ENCODE measurements around the gene IGFBP1.
"Not testable (repeated sequence)": the region's sequence is repeated elsewhere in the genome, so short reads cannot be mapped to it uniquely, and the experiment has no call there.

Gene IGFBP1

DNA sequence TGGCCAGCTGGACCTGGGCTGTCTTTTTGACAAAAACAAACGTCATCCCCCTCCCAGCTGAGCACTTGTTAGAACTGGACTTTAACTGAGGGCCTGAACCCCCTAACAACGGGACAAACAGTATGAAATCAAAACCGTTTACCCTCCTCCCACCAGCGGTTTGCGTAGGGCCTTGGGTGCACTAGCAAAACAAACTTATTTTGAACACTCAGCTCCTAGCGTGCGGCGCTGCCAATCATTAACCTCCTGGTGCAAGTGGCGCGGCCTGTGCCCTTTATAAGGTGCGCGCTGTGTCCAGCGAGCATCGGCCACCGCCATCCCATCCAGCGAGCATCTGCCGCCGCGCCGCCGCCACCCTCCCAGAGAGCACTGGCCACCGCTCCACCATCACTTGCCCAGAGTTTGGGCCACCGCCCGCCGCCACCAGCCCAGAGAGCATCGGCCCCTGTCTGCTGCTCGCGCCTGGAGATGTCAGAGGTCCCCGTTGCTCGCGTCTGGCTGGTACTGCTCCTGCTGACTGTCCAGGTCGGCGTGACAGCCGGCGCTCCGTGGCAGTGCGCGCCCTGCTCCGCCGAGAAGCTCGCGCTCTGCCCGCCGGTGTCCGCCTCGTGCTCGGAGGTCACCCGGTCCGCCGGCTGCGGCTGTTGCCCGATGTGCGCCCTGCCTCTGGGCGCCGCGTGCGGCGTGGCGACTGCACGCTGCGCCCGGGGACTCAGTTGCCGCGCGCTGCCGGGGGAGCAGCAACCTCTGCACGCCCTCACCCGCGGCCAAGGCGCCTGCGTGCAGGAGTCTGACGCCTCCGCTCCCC, at the start of gene IGFBP1:
Gene IGFBP1, plus strand, starts transcription at position 304 of the 808 bp plus-strand sequence. Its CDS starts 165 bp downstream, at position 469.
- no peak for DNase-seq

DNA sequence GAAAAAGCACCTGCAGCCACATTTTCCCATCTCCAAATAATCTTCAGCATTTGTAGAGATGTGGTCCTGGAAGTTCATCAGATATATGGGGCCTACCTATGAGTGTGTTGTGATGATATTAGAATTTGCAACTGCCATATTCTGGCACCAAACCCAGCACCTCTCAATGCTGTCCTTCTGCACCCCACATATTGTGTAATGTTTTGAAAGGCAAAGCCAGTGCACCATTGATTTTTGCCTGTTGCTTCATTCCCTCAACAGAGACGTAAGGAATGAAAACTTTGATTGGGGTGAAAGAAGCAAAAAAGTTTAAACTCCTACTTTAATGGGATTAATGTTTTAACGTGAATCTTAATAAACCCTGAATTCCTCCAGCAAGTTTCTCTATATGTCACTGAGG, 49.4 kb upstream of the IGFBP1 start:
- DNase-seq: not testable (repeated sequence)

DNA sequence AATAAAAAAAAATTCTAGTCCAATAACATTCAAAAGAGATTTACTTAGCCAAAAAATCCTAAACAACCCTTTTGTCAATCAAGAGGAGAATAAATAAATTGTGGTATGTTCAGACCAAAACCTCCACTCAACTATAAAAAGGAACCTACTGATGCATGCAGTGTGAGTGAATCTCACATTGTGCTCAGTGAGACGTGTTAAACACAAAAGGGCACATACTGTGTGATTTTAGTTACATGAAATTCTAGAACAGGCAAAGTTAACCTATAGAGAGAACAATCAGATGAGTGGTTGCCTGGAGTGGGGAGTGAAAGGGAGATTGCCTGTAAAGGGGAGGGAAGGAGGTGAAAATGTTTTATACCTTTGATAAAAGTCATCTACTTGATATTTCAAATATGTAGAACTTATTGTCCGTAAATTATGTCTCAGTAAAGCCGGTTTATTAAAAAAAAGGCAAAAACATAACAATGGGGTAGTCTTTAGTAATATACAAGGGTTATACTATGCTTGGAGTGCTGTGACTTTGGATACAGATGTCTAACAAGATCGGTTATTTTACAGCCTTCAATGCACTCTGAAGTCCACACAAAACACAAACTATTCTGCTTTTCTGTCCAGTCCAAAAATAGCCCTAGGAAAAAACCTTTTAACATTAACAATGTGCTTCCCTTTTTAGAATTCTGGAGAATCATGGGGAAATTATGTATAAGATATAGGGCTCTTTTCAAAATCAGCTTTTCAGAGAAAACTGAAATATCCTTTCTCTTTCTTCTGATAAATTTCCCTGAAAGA, 46.2 kb upstream of the IGFBP1 start:
- DNase-seq: not testable (repeated sequence)

DNA sequence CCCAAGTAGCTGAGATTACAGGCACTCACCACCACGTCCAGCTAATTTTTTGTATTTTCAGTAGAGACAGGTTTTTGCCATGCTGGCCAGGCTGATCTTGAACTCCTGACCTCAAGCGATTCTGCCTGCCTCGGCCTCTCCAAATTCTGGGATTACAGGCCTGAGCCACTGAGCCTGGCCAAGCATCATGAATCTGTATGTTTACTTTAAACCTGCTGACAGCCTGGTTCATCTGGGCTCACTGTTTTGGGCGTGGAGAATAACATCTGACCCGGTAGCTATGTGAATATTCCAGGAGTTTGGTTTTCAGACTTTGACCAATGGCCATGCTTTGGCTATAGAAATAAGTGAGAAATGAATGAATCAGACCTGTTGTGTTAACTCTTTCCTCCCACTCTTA, 41.8 kb upstream of the IGFBP1 start:
- not testable (repeated sequence) for DNase-seq

DNA sequence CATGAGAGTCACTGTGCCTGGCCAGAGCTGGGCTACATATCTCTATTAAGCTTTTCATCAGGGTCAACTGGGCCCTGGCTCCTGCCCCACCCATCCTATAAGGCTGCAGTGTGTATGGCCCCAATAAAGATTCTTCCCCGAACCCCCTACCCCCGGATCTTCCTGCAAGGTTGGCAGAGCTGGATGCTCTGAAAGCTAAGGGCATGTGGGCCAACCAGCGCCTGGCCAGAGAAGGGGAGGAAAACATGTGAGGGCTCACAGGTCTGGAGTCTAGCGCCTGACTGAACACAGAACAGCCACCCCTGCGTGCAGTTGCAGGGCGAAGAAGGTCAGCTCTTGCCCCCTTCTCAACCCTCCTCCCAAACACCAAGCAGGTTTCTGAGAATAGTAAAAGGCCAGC, 39.6 kb upstream of the IGFBP1 start:
- not testable (repeated sequence) for DNase-seq

DNA sequence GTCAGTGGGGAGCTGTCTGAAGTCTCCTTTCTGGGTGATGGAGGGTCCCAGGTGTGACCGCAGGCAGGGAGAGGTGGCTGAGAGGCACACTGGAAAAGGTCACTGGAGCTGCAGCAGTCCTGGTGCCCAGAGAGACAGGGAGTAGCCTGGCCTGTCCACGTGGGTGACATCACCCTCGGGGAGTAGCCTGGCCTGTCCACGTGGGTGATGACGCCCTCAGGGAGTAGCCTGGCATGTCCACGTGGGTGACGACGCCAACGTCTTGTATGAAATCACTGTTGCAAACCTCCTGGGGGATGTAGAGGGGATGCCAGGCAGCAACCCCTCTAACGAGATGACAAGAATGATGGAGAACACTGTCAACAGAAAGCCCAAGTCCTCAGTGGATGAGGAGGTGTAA, 35.3 kb upstream of the IGFBP1 start:
- not testable (repeated sequence) for DNase-seq

DNA sequence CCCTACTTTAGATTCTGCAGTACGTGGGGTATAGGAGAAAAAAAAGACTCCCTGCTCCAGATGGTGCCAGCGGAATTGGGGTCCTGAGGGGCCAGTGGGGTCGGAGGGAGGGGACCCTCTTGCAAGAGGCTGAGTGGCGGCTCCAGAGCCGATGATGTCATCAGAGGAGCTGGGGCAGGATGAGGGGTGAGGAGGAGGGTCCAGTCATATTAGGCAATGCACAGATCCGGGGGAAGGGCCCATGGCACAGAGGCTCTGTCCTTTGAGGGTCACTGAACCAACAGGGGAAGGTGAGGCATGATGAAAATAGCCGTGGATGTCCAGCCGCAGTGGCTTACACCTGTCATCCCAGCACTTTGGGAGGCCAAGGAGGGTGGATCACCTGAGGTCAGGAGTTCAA, 34.8 kb upstream of the IGFBP1 start:
- not testable (repeated sequence) for DNase-seq

DNA sequence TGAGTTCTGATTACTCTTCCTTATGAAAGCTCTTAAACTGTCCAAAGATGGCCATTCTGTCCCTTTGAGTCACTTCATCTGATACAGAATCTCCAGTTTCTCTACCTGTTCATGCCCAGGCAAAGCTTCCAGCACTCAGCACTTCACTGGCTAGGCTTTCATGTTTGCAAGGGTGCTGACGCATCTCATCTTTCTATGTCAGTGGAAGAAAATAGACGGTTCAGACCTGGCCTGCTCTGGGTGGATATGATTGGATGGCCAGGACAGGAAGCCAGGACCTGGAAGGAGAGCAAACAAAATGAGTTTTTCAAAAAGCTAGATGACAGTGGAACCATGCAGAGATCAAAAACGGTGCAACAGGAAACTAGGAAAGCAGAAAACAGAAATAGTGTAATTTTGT, 32.6 kb upstream of the IGFBP1 start:
- not testable (repeated sequence) for DNase-seq

DNA sequence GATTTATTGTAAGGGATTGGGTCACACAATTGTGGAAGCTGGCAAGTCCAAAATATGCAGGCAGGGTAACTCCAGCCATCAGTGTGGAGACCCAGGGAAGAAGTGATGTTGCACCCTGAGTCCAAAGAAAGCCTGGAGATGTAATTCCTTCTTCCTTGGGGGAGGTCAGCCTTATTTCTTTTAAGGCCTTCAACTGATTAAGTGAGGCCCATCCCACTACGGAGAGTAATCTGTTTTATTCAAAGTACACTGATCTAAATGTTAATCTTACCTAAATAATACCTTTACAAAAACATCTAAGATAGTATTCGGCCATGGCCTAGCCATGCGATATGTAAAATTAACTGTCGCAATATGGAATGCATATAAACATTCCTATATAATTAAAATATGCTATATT, 31.4 kb upstream of the IGFBP1 start:
- DNase-seq: not testable (repeated sequence)

DNA sequence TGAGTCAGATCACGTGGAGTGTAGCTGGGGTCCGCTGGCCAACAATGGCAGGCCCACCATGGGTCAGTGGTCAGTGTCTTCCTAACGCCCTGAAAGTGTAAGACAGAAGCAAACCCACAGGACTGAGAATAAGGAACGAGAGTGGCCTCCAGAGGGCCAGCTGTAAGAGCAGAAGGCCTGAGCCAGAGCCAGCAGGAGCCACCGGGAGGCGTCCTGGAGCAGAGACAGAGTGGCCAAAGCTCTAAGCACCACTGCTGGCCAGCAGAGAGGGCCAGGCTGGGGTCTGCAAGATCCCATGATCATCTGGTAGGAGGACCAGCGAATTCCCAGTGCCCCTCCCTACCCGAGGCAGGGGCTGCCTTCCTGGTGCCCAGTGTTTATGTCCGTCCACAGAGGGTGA, 24.6 kb upstream of the IGFBP1 start:
- no peak for DNase-seq

DNA sequence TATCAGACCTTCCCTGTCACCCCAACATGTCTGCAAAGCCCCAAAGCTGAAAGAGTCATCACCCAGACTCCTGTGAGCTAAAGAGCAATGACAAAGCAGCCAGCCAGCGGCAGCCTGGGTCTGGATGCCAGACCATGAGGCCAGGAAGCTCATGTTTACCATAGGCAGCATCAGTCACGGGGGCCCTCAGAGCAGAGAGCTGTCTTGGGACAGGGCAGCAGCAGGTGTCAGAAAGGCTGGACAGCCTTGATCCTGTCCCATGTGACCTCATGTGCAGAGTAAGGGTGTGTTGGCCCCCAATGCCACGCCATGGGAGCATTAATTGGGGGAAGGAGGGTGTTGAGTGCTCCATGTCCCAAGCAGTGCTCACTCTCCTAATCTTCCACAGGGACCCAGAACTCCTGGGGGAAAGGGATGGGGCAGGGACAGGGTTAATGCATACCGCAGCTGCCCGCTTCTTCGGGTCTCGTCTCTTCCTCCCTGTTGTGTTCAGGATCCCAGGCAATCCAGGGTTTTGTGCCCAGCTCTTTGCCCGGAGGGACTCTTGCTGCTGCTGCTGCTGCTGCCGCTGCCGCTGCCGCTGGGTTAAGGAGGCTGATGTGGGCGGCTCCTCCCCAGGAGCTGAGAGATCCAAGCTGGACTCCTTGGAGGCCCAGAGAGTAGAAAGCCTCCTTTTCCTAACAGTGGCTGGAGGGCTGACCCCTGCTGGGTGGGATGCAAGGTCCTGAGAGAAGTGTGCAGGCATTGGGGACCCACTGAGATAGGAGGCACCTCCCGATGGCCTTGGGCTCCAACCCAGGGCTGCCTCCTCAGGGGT, 22.5 kb upstream of the IGFBP1 start:
- DNase-seq: no peak

DNA sequence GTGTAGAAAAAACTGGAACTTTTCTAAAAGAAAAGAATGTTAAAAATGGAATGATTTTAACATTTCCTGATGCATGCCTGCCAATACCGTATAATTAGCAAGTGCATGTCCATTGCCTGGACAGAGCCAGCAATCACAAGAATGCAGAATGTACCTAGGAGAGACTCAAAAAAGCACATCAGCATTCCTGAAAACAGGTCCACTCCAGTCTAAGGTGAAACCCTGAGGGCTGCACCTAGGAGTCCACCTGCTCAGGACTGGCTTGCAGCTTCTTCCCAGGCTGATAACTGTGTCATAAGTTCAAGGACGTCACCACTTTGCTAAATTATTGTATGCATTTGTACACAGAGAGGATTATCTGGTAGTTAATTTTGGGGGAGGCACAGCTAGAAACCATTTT, 20.8 kb upstream of the IGFBP1 start:
- DNase-seq: no peak

DNA sequence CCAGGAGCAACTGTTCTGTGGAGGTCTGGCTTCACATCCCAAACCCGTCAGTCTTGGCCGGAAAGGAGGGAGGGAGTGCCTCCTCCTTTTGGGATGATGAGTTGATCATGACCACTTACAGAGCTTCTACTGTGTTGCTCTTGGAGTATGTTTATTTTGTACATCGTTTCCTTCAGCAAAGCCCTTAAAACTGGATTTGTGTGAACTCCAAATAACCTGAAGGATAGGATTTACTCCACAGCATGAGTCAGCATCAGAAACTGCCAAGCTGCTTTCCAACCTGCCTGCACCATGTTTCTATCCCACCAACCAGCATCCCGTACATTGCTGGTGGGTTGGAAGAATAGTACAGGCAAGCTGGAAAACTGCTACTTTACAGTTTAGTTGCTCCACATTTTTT, 18.9 kb upstream of the IGFBP1 start:
- DNase-seq: no peak

DNA sequence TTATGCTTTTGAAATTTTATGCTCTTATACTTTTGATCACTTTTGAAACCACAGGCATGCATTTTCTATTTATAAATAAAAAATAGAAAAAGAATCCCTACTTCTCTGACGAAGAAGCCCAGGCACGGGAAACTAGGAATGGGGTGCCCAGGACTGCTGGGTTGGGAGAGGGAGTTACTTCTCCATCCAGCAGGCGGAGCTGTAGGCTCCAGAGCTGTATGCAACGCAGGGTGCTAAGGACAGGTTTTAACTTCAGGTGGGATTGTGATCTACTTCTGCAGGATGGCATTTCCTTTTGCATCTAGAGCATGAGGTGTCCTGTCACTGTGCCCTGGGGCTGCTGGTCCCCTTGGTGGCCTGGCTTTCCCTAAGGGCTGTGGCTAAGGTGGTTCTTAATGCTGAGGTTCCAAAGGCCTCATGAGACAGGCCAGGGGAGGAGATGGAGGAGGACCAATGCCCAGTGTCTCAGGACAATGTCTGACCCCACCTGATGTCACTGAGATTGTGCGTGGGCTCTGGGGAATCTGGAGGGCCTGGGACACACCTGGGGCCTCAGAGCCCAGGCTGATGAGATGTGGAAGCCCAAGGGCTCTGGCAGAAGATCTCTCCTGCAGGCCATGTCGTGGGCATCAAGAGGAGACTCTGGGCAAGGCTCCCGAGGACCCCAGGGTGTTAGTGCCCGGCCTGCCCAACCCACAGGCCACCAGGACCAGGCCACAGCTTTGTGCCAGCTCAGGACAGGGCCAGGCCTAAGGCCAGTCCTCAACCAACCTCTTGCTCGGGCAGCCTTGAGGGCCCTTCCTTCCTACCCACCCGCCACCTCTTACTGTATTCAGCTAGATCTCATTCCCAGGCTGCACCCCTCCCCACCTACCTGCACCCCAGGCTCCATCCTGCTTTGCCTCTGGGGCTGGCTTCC, 15.9 kb upstream of the IGFBP1 start:
- no peak for DNase-seq

DNA sequence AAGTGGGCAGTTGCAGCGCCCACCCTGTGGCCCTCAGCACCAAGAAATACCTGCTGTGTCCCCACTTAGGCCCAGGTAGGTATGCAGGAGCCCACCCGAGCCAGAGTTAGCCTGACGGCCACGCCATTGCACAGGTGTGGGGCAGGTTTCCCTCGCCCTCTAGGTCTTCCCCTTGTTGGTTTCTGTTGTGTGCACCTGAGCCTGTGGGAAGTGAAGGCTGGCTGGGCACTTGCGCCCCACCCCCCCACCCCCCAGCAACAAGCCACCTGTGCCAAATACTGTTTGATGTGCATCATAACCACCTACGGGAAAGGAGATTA, 15.3 kb upstream of the IGFBP1 start, which contains the start of gene CCDC201:
Gene CCDC201, minus strand, starts transcription at position 48 of the 320 bp plus-strand sequence. CDS start 75 bp downstream, outside the sequence.
- DNase-seq: no peak

DNA sequence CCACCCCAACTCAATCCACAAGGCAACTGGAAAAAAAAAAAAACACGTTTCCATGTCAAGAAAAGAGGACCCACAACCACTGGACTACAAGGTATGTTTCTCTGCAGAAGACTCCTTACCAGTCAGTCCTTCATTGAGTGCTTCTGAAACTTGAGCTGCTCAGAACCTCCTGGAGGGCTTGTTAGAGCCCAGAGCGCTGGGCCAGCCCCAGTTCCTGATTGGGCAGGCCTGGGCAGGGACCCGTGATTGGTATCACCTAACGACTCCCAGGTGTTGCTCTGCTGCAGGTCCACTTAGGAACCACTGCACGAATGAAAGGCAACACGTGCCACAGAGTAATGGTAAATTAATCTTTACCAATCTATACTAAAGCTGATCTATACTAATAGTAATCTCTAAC, 14.9 kb upstream of the IGFBP1 start:
- DNase-seq: no peak

DNA sequence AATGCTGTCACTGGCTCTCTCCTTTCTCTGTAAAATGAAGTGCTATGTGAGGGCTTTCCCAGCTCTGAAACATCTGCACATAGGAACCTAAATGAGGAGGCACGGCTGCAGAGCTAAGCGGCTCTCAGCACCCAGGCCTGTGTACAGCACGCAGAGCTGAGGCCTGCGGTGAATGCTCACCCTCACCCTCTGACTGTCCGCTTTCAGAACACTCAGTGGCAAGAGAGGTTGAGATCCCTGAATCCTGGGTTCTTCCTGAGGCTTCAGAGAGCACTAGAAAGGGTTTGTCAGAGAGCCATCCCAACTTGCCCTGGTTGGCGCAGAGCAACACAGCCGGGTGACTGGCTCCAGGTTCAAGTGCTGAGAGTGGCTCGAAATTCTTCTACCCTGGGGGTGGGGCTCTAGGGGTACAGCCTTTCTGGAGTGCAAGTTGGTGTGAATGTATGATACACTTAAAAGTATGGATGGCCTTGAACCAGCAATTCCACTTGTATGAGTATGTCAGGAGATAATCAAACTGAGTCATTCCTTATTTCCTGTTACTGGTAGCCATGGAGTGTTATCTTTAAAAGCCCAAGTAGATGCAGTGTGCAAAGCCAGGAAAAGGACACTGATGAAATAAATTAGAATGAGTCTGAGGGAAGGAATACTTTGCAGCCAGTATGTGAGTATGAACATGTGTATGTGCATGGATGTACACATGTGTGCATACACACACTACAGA, 13.7 kb upstream of the IGFBP1 start:
- DNase-seq: no peak

DNA sequence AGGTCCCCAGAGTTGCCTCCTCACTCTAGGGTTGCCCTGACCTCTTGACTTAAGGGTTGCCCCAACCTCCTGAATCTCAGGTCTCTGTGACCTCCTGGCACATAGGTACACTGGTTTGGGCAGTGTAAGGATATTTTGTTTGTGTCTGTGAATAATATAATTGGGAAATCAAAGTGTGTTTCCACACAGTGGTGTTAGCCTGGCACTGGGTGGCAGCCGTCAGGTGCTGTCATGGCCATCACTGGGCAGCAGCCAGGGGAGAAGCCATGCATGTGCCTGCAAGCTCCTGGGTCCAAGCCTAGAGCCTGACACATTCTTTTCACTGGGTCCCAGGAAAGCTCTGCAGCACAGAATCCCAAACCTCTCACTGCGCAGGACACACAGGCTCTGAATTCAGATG, 11.8 kb upstream of the IGFBP1 start:
- DNase-seq: no peak

DNA sequence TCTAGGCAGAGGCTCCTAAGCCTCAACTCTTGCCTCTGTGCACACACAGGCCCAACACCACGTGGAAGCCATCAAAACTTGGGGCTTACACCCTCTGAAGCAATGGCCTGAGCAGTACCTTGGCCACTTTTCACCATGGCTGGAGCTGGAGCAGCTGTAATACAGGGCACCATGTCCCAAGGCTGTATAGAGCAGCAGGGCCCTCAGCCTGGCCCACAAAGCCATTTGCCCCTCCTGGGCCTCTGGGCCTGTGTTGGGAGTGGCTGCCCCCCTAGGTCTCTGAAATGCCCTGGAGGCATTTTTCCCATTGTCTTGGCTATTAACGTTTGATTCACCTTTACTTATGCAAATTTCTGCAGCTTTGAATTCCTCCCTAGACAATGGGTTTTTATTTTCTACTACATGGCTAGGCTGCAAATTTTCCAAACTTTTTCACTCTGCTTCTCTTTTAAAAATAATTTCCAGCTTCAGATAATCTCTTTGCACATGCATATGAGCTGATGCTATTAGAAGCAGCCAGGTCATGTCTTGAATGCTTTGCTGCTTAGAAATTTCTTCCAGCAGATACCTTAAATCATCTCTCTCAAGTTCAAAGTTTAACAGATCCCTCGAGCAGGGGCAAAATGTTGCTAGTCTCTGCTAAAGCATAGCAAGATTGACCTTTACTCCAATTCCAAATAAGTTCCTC, 9.7 kb upstream of the IGFBP1 start:
- DNase-seq: no peak

DNA sequence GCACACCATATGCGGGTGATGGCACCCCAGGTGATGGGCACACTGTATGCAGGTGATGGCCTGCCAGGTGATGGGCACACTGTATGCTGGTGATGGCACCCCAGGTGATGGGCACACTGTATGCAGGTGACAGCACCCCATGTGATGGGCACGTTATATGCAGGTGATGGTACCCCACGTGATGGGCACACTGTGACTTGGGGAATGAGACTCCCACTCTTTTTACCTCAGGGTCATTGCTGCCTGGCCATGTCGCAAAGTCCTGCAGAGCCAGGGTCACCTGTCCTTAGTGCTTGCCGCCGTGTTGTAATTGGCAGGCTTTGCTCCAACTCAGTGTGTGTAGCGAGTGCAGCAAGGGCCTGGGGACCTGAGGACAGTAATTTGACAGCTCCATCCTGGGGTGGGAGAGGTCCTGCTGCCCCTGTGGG, 7.8 kb upstream of the IGFBP1 start:
- DNase-seq: no peak

DNA sequence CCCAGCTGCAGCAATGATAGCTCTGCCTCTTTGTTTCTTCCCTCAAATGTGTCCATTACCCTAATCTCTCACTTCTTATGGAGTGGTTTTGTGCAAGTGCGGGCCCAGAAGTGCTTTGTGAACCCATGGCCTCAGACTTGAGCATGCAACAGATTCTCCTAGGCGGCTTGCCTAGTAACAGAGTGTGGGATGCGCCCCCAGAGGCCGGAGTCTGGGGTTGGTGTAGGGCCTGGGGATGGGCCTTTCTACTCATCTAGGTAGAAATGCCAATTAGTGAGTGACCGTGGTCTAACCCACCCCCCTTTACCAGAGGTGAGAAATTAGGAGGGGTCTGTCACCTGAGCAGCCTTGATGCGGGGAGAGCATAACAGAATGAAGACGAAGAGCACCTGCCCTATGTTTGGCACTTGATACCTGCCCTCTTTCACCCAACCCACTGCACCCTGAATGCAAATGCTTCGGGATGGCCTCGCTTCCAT, 7.0 kb upstream of the IGFBP1 start:
- DNase-seq: no peak

Measured in activated CD4-positive, alpha-beta T cell treated with anti-CD3 and anti-CD28 coated beads for 1 hour (primary cell).